GM20000 (cell line): ENCODE data around the gene BBS9.

Experiments used
- DNase-seq: peaks from one replicate; pipeline ENCODE4 v3.0.0; 2012; ENCODE audit warnings: low spot score
- CTCF ChIP-seq: IDR thresholded peaks from 2 replicates; pipeline ENCODE4 v1.5.1; 2012; ENCODE audit warnings: mild to moderate bottlenecking, control low read depth; ENCODE audit errors: extremely low read depth, missing control alignments

Gene BBS9

GRCh38 chr7:33273356-33273755 lies 144.0 kb downstream of the BBS9 start:
- TF ChIP-seq CTCF = no peak
- no peak for DNase-seq

- no peak for DNase-seq
- TF ChIP-seq CTCF = no peak
These were observed 147.0 kb downstream of the BBS9 start for GRCh38 chr7:33276325-33276724.

GRCh38 chr7:33276729-33277128 lies 147.4 kb downstream of the BBS9 start:
- TF ChIP-seq CTCF = no peak
- no peak for DNase-seq

GRCh38 chr7:33278095-33278494 lies 148.7 kb downstream of the BBS9 start:
- no peak for TF ChIP-seq CTCF
- no peak for DNase-seq

- DNase-seq = no peak
- no peak for TF ChIP-seq CTCF
These were observed 157.1 kb downstream of the BBS9 start for GRCh38 chr7:33286501-33286900.

- no peak for TF ChIP-seq CTCF
- no peak for DNase-seq
These were observed 158.4 kb downstream of the BBS9 start for GRCh38 chr7:33287738-33288137.

- no peak for TF ChIP-seq CTCF
- DNase-seq = no peak
These were observed 169.5 kb downstream of the BBS9 start for GRCh38 chr7:33298848-33299247.
